Peyer's patch (tissue), 4 donors: ENCODE data around the gene SRRM1. TPM values are rescaled to one million over a fixed set of nuclear protein-coding genes. Genes with fewer than 3 reads are reported as not detected.

Source experiments
- DNase-seq, 3 donors: peaks; one replicate each; pipeline ENCODE4 v3.0.0-alpha.2; 2017 to 2019
- H3K27ac ChIP-seq, 4 donors: fragments of 200-600 bp; sonication (generic); one replicate each; pipeline ENCODE4 v1.5.1; 2016 to 2019
- H3K27me3 ChIP-seq, 2 donors: fragments of 200-600 bp; sonication (generic); one replicate each; pipeline ENCODE4 v1.5.1; 2019
- H3K36me3 ChIP-seq, 3 donors: fragments of 200-600 bp; sonication (generic); one replicate each; pipeline ENCODE4 v1.5.1; 2016 to 2019
- H3K4me1 ChIP-seq, 4 donors: fragments of 200-600 bp; sonication (generic); one replicate each; pipeline ENCODE4 v1.5.1; 2016 to 2019
- H3K4me3 ChIP-seq, 4 donors: fragments of 200-600 bp; sonication (generic); 1 replicate in 3 of 4; 2 replicates in 1 of 4; pipeline ENCODE4 v1.5.1; 2016 to 2019; ENCODE audit warnings: mild to moderate bottlenecking in 1 of 4
- H3K9me3 ChIP-seq, 4 donors: fragments of 200-600 bp; sonication (generic); one replicate each; pipeline ENCODE4 v1.5.1; 2016 to 2019; ENCODE audit warnings: mild to moderate bottlenecking in 1 of 4
- POLR2A ChIP-seq, 2 donors: fragments of 450-650 bp; IDR thresholded peaks; one replicate each; pipeline ENCODE4 v1.5.1; 2017; ENCODE audit warnings: antibody characterized with exemption in 2 of 2, mild to moderate bottlenecking in 2 of 2, moderate library complexity in 2 of 2
- total RNA-seq, 4 donors: library from RNA; depleted of rRNA; stranded (reverse); fragments of >200 nt; gene quantifications; one replicate each; pipeline ENCODE4 v1.1.0, GENCODE V29; 2016
- TF ChIP-seq, protein P1 (sequence below), 6 experiments: fragments of 450-650 bp in 4 of 6; fragments of 200-600 bp in 2 of 6; sonication (generic) in 1 of 6; IDR thresholded peaks; one replicate each; pipeline ENCODE4 v1.5.1; 2017 to 2019; ENCODE audit warnings: antibody characterized with exemption in 6 of 6, mild to moderate bottlenecking in 3 of 6, moderate library complexity in 1 of 6

Gene SRRM1
- total RNA-seq, 4 donors from 2014 or later = 103 to 404 (median 157) TPM

DNA sequence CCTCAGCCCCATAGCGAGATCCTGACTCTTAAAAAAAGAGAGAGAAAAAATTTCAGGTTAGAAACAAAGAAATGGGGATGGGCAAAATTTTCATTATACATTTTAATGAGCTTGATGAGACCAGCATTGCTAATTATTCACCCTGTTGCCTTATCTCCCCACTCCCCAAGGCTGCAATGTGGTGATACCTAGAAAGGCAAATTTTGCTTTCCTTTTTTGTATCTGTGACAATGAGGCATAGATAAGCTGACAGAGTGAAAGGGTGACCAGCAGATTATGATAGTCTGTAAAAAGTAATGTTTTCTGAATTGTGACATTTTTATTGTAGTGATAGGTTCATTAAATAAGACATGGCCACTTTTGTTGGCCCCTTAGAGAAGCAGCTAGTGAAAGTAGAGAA lies 12.9 kb downstream of the SRRM1 start:
- Histone ChIP-seq H3K36me3 (peaks cover 0 to 100% (median 4%) of the 10 kb centered on the region in 3 donors), H3K9me3 (no peaks in the 10 kb centered on the region), H3K4me1 (no peaks in the 10 kb centered on the region), H3K4me3 (no peak overlapping the region), H3K27ac (no peak overlapping the region), H3K27me3 (no peaks in the 10 kb centered on the region)
- DNase-seq = no peak
- no peak for TF ChIP-seq POLR2A (IDR thresholded peaks at IDR 0.05)
- TF ChIP-seq, protein P1, sequence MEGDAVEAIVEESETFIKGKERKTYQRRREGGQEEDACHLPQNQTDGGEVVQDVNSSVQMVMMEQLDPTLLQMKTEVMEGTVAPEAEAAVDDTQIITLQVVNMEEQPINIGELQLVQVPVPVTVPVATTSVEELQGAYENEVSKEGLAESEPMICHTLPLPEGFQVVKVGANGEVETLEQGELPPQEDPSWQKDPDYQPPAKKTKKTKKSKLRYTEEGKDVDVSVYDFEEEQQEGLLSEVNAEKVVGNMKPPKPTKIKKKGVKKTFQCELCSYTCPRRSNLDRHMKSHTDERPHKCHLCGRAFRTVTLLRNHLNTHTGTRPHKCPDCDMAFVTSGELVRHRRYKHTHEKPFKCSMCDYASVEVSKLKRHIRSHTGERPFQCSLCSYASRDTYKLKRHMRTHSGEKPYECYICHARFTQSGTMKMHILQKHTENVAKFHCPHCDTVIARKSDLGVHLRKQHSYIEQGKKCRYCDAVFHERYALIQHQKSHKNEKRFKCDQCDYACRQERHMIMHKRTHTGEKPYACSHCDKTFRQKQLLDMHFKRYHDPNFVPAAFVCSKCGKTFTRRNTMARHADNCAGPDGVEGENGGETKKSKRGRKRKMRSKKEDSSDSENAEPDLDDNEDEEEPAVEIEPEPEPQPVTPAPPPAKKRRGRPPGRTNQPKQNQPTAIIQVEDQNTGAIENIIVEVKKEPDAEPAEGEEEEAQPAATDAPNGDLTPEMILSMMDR (IDR thresholded peaks at IDR 0.05) = no peak

DNA sequence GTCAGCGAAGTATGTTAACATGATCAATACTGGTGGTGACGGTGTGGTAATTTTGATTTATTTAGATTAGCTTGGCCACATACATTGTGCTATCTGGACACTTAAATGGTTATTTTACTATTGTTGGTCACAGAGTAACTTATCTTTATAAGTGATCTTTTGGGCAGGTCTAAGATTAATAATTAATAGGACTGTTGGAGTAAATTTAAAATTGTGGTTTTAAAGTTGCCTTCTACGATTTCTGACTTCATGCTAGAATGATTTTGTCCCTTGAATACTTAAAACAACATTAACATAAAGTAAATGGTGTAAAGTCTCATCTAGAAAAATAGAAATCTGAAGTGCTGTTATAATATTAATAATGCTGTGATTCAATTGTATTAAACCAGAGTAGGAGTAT lies 14.7 kb downstream of the SRRM1 start:
- H3K4me3 ChIP-seq = no peak overlapping the region
- TF ChIP-seq POLR2A (IDR thresholded peaks at IDR 0.05) = no peak
- TF ChIP-seq, protein P1 (IDR thresholded peaks at IDR 0.05) = no peak
- H3K27ac ChIP-seq = no peak overlapping the region
- H3K36me3 ChIP-seq = peaks cover under 1 to 100% (median 2%) of the 10 kb centered on the region in 3 donors
- H3K4me1 ChIP-seq = no peaks in the 10 kb centered on the region
- H3K9me3 ChIP-seq = no peaks in the 10 kb centered on the region
- DNase-seq = no peak
- no peaks in the 10 kb centered on the region for H3K27me3 ChIP-seq

DNA sequence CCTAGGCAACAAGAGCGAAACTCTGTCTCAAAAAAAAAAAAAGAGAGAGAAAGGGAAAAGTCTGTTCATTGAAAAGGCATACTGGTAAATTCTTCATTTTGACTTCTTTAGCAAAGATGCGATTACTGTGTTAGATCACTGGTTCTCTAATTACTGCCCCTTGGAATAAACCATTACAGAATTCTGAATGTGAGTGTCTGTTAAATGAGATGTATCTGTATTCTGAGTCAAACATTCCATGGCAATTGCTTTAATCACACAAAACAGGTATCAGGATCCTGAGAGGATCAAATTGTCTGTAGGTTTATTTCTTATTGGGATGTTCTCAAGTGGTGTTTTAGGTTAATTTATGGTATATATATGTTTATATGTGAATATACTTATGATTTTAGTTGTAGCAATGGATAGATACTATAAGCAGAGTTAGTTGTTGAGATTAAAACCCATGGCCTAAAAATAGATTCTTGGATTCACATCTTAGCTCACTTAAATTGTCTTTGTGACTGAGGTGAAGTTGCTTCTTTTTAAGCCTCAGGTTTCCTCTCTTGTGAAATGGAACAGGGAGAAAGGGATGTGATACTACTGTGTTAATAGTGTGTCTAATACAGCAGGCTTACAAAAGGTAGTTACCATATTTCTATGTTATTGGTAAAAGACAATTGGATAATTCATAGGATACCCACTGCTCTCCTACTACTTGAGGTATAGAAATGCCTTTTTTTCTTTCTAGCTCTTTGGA lies 16.2 kb downstream of the SRRM1 start:
- no peak for DNase-seq
- Histone ChIP-seq H3K27ac (no peak overlapping the region), H3K27me3 (no peaks in the 10 kb centered on the region), H3K4me1 (no peaks in the 10 kb centered on the region), H3K4me3 (no peak overlapping the region), H3K36me3 (peaks cover 0 to 99% (median 2%) of the 10 kb centered on the region in 3 donors), H3K9me3 (no peaks in the 10 kb centered on the region)
- TF ChIP-seq, protein P1 (IDR thresholded peaks at IDR 0.05) = no peak
- TF ChIP-seq POLR2A (IDR thresholded peaks at IDR 0.05) = no peak

DNA sequence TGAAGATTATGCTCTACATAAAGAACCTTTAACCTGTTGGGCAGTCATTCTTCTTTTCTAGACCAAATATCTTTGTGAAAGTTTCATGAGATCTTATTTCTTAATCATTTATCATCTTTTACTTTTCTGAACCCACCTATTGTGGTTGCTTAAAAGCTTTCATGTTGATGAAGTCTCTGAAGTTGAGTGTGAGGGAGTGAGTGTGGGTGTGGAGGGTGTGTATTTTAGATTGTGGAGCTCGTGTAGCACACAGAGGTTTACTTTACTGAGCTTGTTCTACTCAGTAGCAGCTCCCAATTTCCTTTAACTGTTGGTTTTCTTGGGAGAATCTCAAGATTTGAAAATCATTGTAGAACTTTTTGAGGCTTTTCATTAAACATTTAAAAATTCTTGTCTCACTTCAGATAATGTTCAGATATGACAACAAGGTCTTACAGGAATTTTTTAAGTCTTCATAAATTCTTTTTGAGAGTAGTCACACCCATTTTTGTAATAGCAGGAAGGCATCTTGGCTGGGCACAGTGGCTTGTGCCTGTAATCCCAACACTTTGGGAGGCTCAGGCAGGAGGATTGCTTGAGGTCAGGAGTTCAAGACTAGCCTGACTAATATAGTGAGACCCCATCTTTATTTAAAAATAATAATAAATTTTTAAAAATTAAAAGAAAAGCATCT lies 17.0 kb downstream of the SRRM1 start:
- Histone ChIP-seq H3K4me3 (no peak overlapping the region), H3K36me3 (peaks cover 0 to 99% (median 2%) of the 10 kb centered on the region in 3 donors), H3K4me1 (no peaks in the 10 kb centered on the region), H3K27me3 (no peaks in the 10 kb centered on the region), H3K9me3 (no peaks in the 10 kb centered on the region), H3K27ac (no peak overlapping the region)
- TF ChIP-seq, protein P1 (IDR thresholded peaks at IDR 0.05) = no peak
- no peak for TF ChIP-seq POLR2A (IDR thresholded peaks at IDR 0.05)
- DNase-seq = no peak

DNA sequence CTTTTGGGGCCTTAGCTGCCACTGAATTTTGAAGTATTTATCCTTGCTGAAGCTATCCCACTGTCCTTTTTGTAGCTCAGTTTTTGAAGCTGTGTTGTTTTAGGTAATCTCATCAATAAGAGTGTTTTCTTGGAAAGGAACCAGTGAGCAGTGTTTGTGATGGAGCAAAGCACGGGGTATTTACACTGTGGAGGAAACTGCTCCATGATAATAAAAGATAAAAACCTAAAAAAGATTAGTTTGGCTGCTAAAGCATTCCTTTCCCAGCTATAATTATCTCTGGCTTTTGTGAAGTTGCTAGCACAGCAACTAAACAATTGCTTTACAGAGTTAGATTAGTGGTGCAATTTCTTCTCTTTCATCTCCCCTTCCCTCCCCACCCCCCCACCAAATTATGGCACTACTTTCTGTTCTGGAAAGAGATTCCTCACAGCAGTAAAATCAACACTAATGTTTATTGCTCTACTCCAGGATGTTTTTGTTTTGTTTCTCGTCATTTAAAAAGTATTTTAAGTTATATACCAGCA lies 21.5 kb downstream of the SRRM1 start:
- no peak for DNase-seq
- Histone ChIP-seq H3K27me3 (no peaks in the 10 kb centered on the region), H3K36me3 (peaks cover under 1 to 99% (median 2%) of the 10 kb centered on the region in 3 donors), H3K4me3 (no peak overlapping the region), H3K4me1 (no peaks in the 10 kb centered on the region), H3K27ac (no peak overlapping the region), H3K9me3 (no peaks in the 10 kb centered on the region)
- no peak for TF ChIP-seq POLR2A (IDR thresholded peaks at IDR 0.05)
- TF ChIP-seq, protein P1 (IDR thresholded peaks at IDR 0.05) = no peak
